A673 (cell line): ENCODE measurements around the gene URB2.

Experiments
- CTCF ChIP-seq: fragments of 300-800, 200-600 bp; sonication (generic); conservative IDR thresholded peaks from 2 replicates; pipeline ENCODE4 v1.5.1; 2017; ENCODE audit warnings: low read depth, mild to moderate bottlenecking, antibody characterized with exemption, low read length, moderate library complexity, mixed read lengths
- EZH2 ChIP-seq: fragments of 200-600 bp; sonication (generic); IDR thresholded peaks from 2 replicates; pipeline ENCODE4 v1.6.1; 2017; ENCODE audit warnings: borderline replicate concordance, low read depth, mild to moderate bottlenecking, mixed read lengths, antibody characterized with exemption, low read length; ENCODE audit not compliant: poor library complexity, severe bottlenecking

- no peak for TF ChIP-seq EZH2
- no peak for TF ChIP-seq CTCF
Measured at GRCh38 chr1:229603371-229604005, 22.6 kb upstream of the URB2 start.
